K562 (cell line): ENCODE data around the gene PRSS21. TPM values are rescaled to one million over a fixed set of nuclear protein-coding genes. Genes with fewer than 3 reads are reported as not detected.
A peak's percentile ranks its signal among the peaks of the same experiment; 100 is the strongest.

Source experiments
- ATAC-seq: fragments of 200-7000 bp; cut with Tn5 transposase; 3 replicates; pipeline ENCODE4 v1.9.1; 2020; ENCODE audit warnings: moderate library complexity
- BruUV-seq: library from RNA; stranded (reverse); fragments of 400-500 nt; replicated peaks from 2 replicates; lab custom pipeline; 2021; lab: Mats Ljungman, UMichigan
- CTCF ChIA-PET: fragments of 300-600 bp; formaldehyde crosslinking; extraction: SDS; loops from one replicate; lab custom pipeline; 2021; ENCODE audit warnings: low intra/inter-chr PET ratio; lab: Yijun Ruan, JAX
- POLR2A ChIA-PET: fragments of 300-600, 350-650 bp; sonication (Branson Sonifier 250); formaldehyde crosslinking; extraction: SDS; loops from one replicate; lab custom pipeline; 2021; ENCODE audit warnings: antibody characterized with exemption, inconsistent platforms; lab: Yijun Ruan, JAX
- DNase-seq, 4 experiments: peaks; one replicate each; pipeline versions ENCODE4 v3.0.0 to v3.0.0-alpha.2; 2011 to 2018; ENCODE audit warnings: low spot score in 3 of 4, mixed read lengths in 3 of 4; ENCODE audit errors: extremely low read depth in 1 of 4
- FAIRE-seq: peaks from 2 replicates; lab custom pipeline; 2011; peaks lifted over from hg19 to GRCh38; lab: Jason Lieb, UNC
- H2AFZ ChIP-seq: 2 replicates; pipeline ENCODE4 v1.6.0; 2011; ENCODE audit warnings: low read depth, low read length, control low read depth, inconsistent platforms
- H3K27ac ChIP-seq: fragments of 200-600 bp; 3 replicates; pipeline ENCODE4 v1.8.0; 2011; ENCODE audit warnings: low read depth, mild to moderate bottlenecking, control low read depth, inconsistent platforms, low read length, moderate library complexity, mixed read lengths; ENCODE audit errors: extremely low read depth
- H3K27me3 ChIP-seq, 2 experiments: fragments of 300-600 bp in 1 of 2; 2 replicates in 1 of 2; 3 replicates in 1 of 2; pipeline versions ENCODE4 v1.6.0 to v1.8.0; 2011; ENCODE audit warnings: inconsistent platforms in 2 of 2, low read length in 2 of 2, mild to moderate bottlenecking in 1 of 2, mixed read lengths in 1 of 2, moderate library complexity in 1 of 2; ENCODE audit not compliant: control insufficient read depth in 2 of 2, insufficient read depth in 2 of 2
- H3K36me3 ChIP-seq: fragments of 300-600 bp; 3 replicates; pipeline ENCODE4 v1.8.0; 2011; ENCODE audit warnings: mild to moderate bottlenecking, low read length, inconsistent platforms; ENCODE audit not compliant: control insufficient read depth, insufficient read depth
- H3K4me1 ChIP-seq, 2 experiments: fragments of 200-600 bp in 1 of 2; replicated peaks in 1 of 2; 2 replicates in 1 of 2; 3 replicates in 1 of 2; pipeline versions ENCODE4 v1.5.1 to v1.8.0; 2011; ENCODE audit warnings: inconsistent platforms in 2 of 2, low read length in 2 of 2, mild to moderate bottlenecking in 1 of 2, mixed read lengths in 1 of 2, moderate library complexity in 1 of 2; ENCODE audit not compliant: control insufficient read depth in 2 of 2, insufficient read depth in 2 of 2
- H3K4me2 ChIP-seq: 2 replicates; pipeline ENCODE4 v1.6.1; 2011; ENCODE audit warnings: low read length, control low read depth, inconsistent platforms, mixed read lengths; ENCODE audit not compliant: insufficient read depth
- H3K4me3 ChIP-seq: fragments of 200-600 bp; sonication (generic), shearing (Covaris generic); 2 replicates; pipeline ENCODE4 v1.5.1; 2016; ENCODE audit warnings: control low read depth, inconsistent platforms
- H3K79me2 ChIP-seq: fragments of 200-600 bp; 3 replicates; pipeline ENCODE4 v1.8.0; 2011; ENCODE audit warnings: low read length, inconsistent platforms; ENCODE audit not compliant: control insufficient read depth, insufficient read depth
- H3K9ac ChIP-seq, 2 experiments: 2 replicates each; pipeline versions ENCODE4 v1.6.0 to v1.6.1; 2011; ENCODE audit warnings: low read depth in 2 of 2, low read length in 2 of 2, control low read depth in 1 of 2, inconsistent platforms in 1 of 2, mild to moderate bottlenecking in 1 of 2, mixed read lengths in 1 of 2; ENCODE audit not compliant: insufficient read depth in 1 of 2
- H3K9me1 ChIP-seq: one replicate; pipeline ENCODE4 v1.6.0; 2011; ENCODE audit warnings: inconsistent platforms, mild to moderate bottlenecking, low read length, moderate library complexity; ENCODE audit not compliant: control insufficient read depth, insufficient read depth
- H3K9me3 ChIP-seq: replicated peaks from 2 replicates; pipeline ENCODE4 v1.5.1; 2011; ENCODE audit warnings: low read depth, low read length, inconsistent platforms; ENCODE audit not compliant: control insufficient read depth, insufficient read depth
- H4K20me1 ChIP-seq: replicated peaks from 2 replicates; pipeline ENCODE4 v1.6.1; 2011; ENCODE audit warnings: low read length, inconsistent platforms, mixed read lengths; ENCODE audit not compliant: control insufficient read depth, insufficient read depth
- CXXC5 ChIP-seq: fragments of 250-450 bp; sonication (Bioruptor Pico); IDR thresholded peaks from 2 replicates; pipeline ENCODE4 v1.8.0; 2022; ENCODE audit warnings: inconsistent platforms, mild to moderate bottlenecking, moderate library complexity
- DMBX1 ChIP-seq: fragments of 250-450 bp; sonication (Bioruptor Pico); IDR thresholded peaks from 2 replicates; pipeline ENCODE4 v1.8.0; 2022; ENCODE audit warnings: inconsistent platforms, mild to moderate bottlenecking, moderate library complexity, borderline replicate concordance
- FOXK1 ChIP-seq: sonication (generic); formaldehyde crosslinking; IDR thresholded peaks from 2 replicates; pipeline ENCODE4 v1.8.0; 2022; ENCODE audit warnings: missing genetic modification reagents, mild to moderate bottlenecking, borderline replicate concordance
- HDAC2 ChIP-seq: fragments of 450-650 bp; IDR thresholded peaks from 2 replicates; pipeline ENCODE4 v1.6.1; 2016; ENCODE audit warnings: mild to moderate bottlenecking
- HMGN3 ChIP-seq: IDR thresholded peaks from 2 replicates; pipeline ENCODE4 v1.6.1; 2011; ENCODE audit warnings: borderline replicate concordance, low read depth, mild to moderate bottlenecking, mixed read lengths, low read length; ENCODE audit not compliant: insufficient read length; ENCODE audit errors: extremely low read depth
- ILK ChIP-seq: fragments of 450-650 bp; IDR thresholded peaks from 2 replicates; pipeline ENCODE4 v1.6.1; 2016; ENCODE audit warnings: missing genetic modification characterization, low read depth, mild to moderate bottlenecking, missing compliant biosample characterization, moderate library complexity, borderline replicate concordance
- MAZ ChIP-seq, 2 experiments: fragments of 450-650 bp in 1 of 2; sonication (generic) in 1 of 2; formaldehyde crosslinking; IDR thresholded peaks in 1 of 2; conservative IDR thresholded peaks in 1 of 2; 2 replicates each; pipeline versions ENCODE4 v1.4.0 to v1.5.0; 2020; ENCODE audit warnings: mild to moderate bottlenecking in 1 of 2, missing genetic modification reagents in 1 of 2
- NR2C1 ChIP-seq, 2 experiments: fragments of 450-650 bp; IDR thresholded peaks; 2 replicates each; pipeline ENCODE4 v1.6.1; 2017; ENCODE audit warnings: mild to moderate bottlenecking in 2 of 2, antibody characterized with exemption in 1 of 2, inconsistent platforms in 1 of 2, missing compliant biosample characterization in 1 of 2, missing genetic modification characterization in 1 of 2
- USF2 ChIP-seq: sonication (generic); formaldehyde crosslinking; IDR thresholded peaks from 2 replicates; pipeline ENCODE4 v1.5.0; 2020; ENCODE audit warnings: missing genetic modification reagents
- ZNF766 ChIP-seq: fragments of 200-800 bp; sonication (Bioruptor generic); conservative IDR thresholded peaks from 2 replicates; pipeline ENCODE4 v1.6.1; 2016; ENCODE audit warnings: missing genetic modification characterization, missing compliant biosample characterization
- WGBS: fragments of 100-300 bp; shearing (Covaris generic); methylation state at CpG from one replicate; pipeline ENCODE4 v1.1.6; 2016; ENCODE audit warnings: low coverage, mixed read lengths; ENCODE audit not compliant: insufficient coverage; ENCODE audit errors: missing lambda C conversion rate; 5-methylcytosine and 5-hydroxymethylcytosine counted together
- in situ Hi-C: fragments of 300-500 bp; cut with MboI; formaldehyde crosslinking; loops from 4 replicates; pipeline ENCODE4 v1.15.0; 2018; ENCODE audit warnings: inconsistent platforms, mixed read lengths
- intact Hi-C: fragments of 100-400 bp; cut with micrococcal nuclease; formaldehyde crosslinking; loops from 2 replicates; pipeline ENCODE4 v1.14.2; 2022
- polyA plus RNA-seq, 8 experiments: library from polyadenylated mRNA; depleted of rRNA in 4 of 8; stranded (reverse) in 5 of 8; unstranded in 3 of 8; fragments of >200 nt; fragmentation: Nextera tagmentation in 2 of 8; fragmentation: Illumina TruSeq in 1 of 8; extraction: Ambion mirVana in 2 of 8; extraction: Trizol in 1 of 8; gene quantifications; 2 replicates each; pipeline versions ENCODE4 v1.2.1 to v1.2.3, GENCODE V29; 2011 to 2014; ENCODE audit warnings: inconsistent platforms in 1 of 8, missing spikeins in 1 of 8
- total RNA-seq, 7 experiments: library from RNA; depleted of rRNA in 6 of 7; stranded (reverse); fragments of >200 nt in 6 of 7; fragmentation: Illumina TruSeq in 2 of 7; extraction: Trizol in 2 of 7; gene quantifications; 2 replicates each; pipeline versions ENCODE4 v1.2.1 to v1.2.3, GENCODE V29; 2011 to 2021; ENCODE audit warnings: low replicate concordance in 1 of 7
- TF ChIP-seq, protein P1 (sequence below), 2 experiments: fragments of 450-650 bp; formaldehyde crosslinking in 1 of 2; IDR thresholded peaks; 2 replicates each; pipeline versions ENCODE4 v1.4.0 to v1.6.1; 2014 to 2020; ENCODE audit warnings: mild to moderate bottlenecking in 2 of 2, borderline replicate concordance in 1 of 2, low read depth in 1 of 2

Gene PRSS21
- total and polyA plus RNA-seq, 9 of the 15 experiments (the other 6 are each of a cell fraction or from before 2014, with no cell fraction given) = 12.1 to 121 (median 61.3) TPM

DNA sequence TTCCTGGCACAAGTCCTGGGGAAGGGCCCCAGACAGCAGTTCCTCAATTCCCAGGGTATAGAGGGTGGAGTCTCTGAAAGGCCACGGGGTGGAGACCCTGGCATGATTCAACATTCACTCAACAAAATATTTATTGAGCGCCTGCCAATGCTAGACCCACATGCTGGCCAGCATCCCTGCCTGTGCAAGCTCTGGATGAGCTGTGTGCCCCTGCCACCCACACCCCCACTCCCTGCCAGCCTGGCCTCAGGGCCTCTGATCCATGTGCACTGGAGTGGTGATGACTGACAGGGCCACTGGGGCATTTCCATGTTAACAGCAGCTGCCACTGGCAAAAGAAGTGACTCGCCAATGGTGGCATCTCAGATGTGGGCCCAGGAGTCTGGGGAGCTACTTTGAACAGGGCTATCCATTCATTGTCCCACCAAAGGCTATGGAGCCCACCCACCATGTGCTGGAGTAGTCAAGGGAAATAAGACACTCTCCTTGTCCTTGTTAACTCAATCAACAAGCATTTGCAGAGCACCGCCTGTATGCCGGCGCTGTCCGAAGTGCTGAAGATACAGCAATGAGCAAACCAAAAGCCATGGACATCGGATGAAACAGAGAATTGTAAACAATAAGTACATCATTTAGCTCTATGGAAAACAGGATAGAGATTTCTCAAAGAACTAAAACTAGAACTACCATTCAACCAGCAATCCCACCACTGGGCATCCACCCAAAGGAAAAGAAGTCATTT is 44.0 kb downstream of the PRSS21 start:
- 9% methylated on average over 8 of the region's 8 CpGs for WGBS
- Histone ChIP-seq H3K36me3 (no peaks in the 10 kb centered on the region), H3K9ac (no peak overlapping the region), H3K4me1 (peaks cover 0 to 30% of the 10 kb centered on the region in 2 experiments; a peak in 3 of 5 replicates), H3K27ac (no peak overlapping the region), H4K20me1 (no peaks in the 10 kb centered on the region), H3K9me1 (no peaks in the 10 kb centered on the region), H3K27me3 (peaks cover 3 to 38% of the 10 kb centered on the region in 2 experiments; a peak in 3 of 5 replicates), H3K9me3 (no peaks in the 10 kb centered on the region), H2AFZ (no peak overlapping the region), H3K4me3 (no peak overlapping the region), H3K79me2 (no peaks in the 10 kb centered on the region), H3K4me2 (no peak overlapping the region)
- DNase-seq = peak; percentile 34 to 71 (median 52)
- FAIRE-seq = peak; percentile 85
- POLR2A ChIA-PET = no interaction called here
- intact Hi-C loops = no loop called here
- 0 out of 3 replicates have a peak, but pooled peaks have one; percentile 19 for ATAC-seq
- CTCF ChIA-PET = no interaction called here
- BruUV-seq = no TSS peak
- in situ Hi-C loops = no loop called here
- TF ChIP-seq, protein P1, sequence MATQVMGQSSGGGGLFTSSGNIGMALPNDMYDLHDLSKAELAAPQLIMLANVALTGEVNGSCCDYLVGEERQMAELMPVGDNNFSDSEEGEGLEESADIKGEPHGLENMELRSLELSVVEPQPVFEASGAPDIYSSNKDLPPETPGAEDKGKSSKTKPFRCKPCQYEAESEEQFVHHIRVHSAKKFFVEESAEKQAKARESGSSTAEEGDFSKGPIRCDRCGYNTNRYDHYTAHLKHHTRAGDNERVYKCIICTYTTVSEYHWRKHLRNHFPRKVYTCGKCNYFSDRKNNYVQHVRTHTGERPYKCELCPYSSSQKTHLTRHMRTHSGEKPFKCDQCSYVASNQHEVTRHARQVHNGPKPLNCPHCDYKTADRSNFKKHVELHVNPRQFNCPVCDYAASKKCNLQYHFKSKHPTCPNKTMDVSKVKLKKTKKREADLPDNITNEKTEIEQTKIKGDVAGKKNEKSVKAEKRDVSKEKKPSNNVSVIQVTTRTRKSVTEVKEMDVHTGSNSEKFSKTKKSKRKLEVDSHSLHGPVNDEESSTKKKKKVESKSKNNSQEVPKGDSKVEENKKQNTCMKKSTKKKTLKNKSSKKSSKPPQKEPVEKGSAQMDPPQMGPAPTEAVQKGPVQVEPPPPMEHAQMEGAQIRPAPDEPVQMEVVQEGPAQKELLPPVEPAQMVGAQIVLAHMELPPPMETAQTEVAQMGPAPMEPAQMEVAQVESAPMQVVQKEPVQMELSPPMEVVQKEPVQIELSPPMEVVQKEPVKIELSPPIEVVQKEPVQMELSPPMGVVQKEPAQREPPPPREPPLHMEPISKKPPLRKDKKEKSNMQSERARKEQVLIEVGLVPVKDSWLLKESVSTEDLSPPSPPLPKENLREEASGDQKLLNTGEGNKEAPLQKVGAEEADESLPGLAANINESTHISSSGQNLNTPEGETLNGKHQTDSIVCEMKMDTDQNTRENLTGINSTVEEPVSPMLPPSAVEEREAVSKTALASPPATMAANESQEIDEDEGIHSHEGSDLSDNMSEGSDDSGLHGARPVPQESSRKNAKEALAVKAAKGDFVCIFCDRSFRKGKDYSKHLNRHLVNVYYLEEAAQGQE (IDR thresholded peaks at IDR 0.05; ENCODE audit: borderline replicate concordance) = peak; percentile 99
- TF ChIP-seq, protein P1 (CRISPR knock-in tag; IDR thresholded peaks at IDR 0.05; ENCODE audit: low read depth) = peak; percentile 96
- TF ChIP-seq HMGN3 (no peak), DMBX1 (CRISPR knock-in tag) (peak; percentile 82), ILK (tag) (no peak), ZNF766 (CRISPR knock-in tag) (peak; percentile 52; the same call in 1 of the 2 replicates), NR2C1 (IDR thresholded peaks at IDR 0.05) (no peak), NR2C1 (tag; IDR thresholded peaks at IDR 0.05) (0 out of 2 replicates have a peak, but pooled peaks have one; percentile 39), USF2 (0 out of 2 replicates have a peak, but pooled peaks have one; percentile 4), HDAC2 (peak; percentile 69; the same call in 1 of the 2 replicates), FOXK1 (CRISPR knock-in tag) (peak; percentile 72; the same call in 1 of the 2 replicates), CXXC5 (peak; percentile 57), MAZ (CRISPR knock-in tag; conservative IDR thresholded peaks at IDR 0.05 in 1 of 2, IDR thresholded peaks at IDR 0.05 in 1 of 2) (no peak)
